ELF-1 (cell line): Measurements from ENCODE around the gene CENPB.
A peak's percentile ranks its signal among the peaks of the same experiment; 100 is the strongest.
"Not testable (repeated sequence)": the region's sequence is repeated elsewhere in the genome, so short reads cannot be mapped to it uniquely, and the experiment has no call there.

Experiments
- DNase-seq: peaks from one replicate; pipeline ENCODE4 v3.0.0-alpha.2; 2016; ENCODE audit warnings: low read depth, low spot score

CENPB gene

DNA sequence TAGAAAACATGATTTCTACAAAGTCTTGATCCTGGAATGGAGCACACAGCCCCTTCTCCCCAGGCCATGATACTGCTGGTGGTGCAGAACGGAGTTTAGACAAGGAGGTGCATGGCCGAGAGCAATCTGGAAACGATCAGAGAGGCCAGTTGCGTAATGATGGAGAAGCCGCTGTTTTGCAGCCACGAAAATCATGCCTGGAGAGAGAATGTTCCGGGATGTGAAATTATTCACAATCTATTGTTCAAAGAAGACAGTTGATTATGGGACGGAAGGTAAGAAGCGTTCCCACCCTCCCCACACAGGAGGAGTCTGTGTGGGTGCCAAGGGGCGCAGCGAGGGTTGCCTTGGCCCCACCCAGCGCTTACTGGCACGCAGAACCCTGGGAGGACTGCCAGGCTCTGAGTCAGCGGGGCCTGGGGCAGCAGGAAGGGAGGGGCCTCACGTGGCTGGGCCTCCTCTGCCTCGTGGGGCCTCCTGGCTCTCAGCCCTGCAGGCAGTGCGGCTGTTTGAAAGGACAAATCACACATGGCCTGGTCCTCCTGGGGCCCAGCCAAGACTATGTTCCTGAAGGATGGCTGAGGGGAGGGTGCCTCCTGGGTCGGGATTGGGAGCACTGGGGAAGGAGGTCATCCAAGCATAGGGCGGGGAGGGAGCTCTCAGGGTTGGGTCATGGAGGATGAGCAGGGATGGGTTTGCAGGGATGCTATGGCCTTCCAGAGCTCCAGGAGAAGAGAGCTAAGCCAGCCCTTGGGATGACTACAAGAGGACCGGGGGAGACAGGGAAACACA is 25.1 kb upstream of the CENPB start:
- peak; percentile 84 for DNase-seq

DNA sequence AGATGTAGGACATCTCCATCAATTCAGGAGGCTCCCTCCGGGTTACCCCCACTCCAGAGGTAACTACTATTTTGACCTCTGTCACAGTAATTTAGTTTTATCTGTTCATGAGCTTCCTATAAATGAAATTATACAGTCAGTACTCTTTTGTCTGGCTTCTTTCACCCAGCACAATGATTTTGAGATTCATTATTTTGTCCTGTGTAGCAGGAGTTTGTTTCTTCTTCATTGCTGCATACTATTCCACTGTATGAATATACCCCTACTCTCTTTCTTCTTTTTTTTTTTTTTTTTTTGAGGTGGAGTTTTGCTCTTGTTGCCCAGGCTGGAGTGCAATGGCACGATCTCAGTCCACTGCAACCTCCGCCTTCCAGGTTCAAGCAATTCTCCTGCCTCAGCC is 22.0 kb upstream of the CENPB start:
- no peak for DNase-seq

GRCh38 chr20:3804781-3805180 is 18.2 kb upstream of the CENPB start:
- DNase-seq: no peak

DNA sequence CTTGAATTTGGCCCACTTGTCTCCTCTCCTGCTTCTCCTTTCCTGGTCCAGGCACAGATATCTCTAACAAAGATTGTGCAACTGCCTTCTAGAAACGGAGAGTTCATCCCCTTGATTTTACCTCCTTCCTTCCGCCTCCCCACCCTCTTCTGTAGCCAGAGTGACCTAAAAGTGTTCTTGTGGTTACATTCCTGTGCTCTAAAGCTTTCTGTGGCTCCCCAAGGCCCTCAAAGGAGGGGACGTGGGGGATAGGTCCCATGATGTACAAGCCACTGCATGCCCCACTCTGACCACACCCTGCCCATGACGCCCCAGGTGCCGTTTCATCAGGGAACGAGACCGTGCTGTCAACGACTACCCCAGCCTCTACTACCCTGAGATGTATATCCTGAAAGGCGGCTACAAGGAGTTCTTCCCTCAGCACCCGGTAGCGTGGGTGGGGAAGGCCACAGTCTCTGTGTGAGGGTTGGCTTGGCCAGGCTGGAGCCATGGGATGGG is 17.8 kb upstream of the CENPB start:
- DNase-seq: no peak

DNA sequence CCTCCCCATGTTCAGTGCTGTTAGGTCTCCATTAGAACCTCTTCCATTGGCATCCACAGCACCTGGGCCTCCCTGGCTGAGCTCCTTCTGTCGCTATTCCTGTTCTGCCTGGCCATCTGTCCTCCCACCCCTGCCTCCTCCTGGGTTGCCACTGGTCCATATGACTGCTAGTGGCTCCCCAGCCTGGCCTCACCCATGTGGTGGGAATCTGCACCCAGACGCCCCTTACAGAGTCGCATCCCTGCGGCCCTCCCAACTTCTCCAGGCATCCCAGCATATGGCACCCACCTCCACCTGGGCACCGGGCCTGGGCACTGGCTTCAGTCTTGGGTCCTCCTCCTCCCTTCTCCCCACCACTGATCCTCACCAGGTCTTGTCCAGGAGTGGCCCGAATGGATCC is 17.3 kb upstream of the CENPB start:
- DNase-seq: no peak

DNA sequence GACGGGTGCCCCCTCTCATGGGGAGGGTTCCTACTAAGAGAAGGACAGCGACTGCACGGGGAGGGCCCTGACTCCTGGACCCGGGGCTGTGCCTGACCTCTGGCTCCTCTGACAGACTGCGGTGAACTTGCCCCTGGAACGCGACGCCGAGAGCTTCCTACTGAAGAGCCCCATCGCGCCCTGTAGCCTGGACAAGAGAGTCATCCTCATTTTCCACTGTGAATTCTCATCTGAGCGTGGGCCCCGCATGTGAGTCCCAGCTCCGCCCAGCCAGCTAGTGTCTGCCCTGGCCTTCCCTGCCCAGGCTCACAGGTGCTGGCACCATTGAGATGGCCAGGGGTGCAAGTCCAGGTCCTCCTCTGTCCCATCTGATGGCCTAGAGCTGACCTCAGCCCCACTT is 16.7 kb upstream of the CENPB start:
- DNase-seq: no peak

GRCh38 chr20:3802524-3803239 is 16.1 kb upstream of the CENPB start:
- no peak for DNase-seq

DNA sequence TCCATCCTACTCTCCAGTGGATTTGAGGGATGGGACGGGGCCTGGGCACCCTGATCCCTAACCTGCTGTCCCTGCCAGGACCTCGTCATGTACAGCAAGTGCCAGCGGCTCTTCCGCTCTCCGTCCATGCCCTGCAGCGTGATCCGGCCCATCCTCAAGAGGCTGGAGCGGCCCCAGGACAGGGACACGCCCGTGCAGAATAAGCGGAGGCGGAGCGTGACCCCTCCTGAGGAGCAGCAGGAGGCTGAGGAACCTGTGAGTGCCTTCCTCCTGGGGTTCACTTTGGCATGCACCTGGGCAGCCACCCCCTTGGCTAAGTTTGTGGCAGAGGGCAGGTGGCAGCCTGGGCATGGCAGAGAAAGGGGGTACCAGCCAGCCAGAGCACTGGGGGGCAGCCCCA is 15.3 kb upstream of the CENPB start:
- DNase-seq: no peak

- no peak for DNase-seq
Observed at GRCh38 chr20:3801299-3801698, 14.8 kb upstream of the CENPB start.

DNA sequence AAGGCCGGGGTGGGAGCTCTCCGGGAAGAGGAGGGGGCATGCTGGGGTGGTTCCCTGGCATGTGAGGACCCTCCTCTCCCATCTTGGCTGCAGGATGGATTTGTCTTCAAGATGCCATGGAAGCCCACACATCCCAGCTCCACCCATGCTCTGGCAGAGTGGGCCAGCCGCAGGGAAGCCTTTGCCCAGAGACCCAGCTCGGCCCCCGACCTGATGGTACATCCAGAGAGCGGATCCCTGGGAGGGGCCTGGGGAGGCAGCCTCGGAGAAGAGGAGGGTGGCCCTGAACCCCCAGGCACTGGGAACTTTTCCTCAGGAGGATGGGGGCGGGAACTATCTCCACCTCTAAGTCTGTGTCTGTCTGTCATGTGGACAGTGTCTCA is 14.3 kb upstream of the CENPB start:
- no peak for DNase-seq

- DNase-seq: peak; percentile 51
Observed at GRCh38 chr20:3800256-3800877, 13.8 kb upstream of the CENPB start.

GRCh38 chr20:3798908-3799248 is 12.3 kb upstream of the CENPB start:
- DNase-seq: no peak

DNA sequence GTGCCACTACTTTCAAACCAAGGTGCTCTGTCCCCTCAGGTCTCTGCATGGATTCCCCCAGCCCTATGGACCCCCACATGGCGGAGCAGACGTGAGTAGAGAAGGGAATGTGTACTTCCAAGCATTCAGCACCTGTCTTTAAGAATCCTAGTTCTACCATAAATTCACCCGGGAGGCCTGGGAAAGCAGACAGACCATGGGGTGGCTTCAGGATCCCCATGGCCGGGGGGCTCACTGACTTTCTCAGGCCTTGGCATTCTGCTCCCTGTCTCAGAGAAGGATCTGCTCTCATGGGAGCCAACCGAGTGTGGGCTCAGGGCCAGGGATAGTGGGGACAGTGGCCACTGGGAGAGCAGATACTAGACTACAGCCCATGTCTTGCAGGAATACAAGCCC is 11.8 kb upstream of the CENPB start:
- DNase-seq: no peak

DNA sequence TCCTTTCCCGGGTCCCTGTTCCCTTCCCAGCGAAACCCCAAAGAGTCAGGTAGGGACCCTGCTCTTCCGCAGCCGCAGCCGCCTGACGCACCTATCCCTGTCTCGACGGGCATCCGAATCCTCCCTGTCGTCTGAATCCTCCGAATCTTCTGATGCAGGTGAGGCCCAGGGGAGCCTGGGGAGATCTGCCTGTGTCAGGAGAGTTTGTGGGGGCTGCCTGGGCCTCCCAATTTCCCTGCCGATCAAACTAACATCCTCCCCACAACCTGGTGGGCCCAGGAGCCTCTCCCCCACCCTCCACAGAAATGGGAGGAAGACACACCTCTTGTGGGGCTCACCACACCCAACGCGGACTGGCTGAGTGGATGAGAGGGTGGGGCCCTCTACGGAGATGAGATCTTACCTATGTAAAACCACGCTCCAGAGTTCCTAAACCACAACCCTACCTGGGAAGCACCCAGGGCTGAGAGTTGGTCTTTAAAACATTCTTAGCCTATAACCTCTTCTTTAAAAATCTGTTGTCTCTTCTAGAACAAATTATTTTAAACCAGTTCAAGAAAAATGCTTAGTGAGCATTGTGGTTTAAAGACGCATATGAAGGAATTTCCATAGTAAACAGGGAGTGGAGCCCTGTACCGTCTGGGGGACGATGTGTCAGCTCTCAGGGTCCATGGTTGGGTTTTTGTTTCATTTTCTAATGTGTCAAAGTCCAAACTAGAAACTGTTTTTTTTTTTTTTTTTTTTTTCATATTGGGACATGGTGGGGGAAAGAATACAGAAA is 11.2 kb upstream of the CENPB start:
- no peak for DNase-seq

- no peak for DNase-seq
Observed at GRCh38 chr20:3797226-3797545, 10.6 kb upstream of the CENPB start.

GRCh38 chr20:3796477-3797225 is 10.1 kb upstream of the CENPB start:
- no peak for DNase-seq

GRCh38 chr20:3795511-3796468 is 9.2 kb upstream of the CENPB start, which contains the start of gene CDC25B:
Gene CDC25B (plus strand): TSS chr20:3796310. CDS start chr20:3796532, 222 bp downstream.
- DNase-seq: peak; percentile 94

DNA sequence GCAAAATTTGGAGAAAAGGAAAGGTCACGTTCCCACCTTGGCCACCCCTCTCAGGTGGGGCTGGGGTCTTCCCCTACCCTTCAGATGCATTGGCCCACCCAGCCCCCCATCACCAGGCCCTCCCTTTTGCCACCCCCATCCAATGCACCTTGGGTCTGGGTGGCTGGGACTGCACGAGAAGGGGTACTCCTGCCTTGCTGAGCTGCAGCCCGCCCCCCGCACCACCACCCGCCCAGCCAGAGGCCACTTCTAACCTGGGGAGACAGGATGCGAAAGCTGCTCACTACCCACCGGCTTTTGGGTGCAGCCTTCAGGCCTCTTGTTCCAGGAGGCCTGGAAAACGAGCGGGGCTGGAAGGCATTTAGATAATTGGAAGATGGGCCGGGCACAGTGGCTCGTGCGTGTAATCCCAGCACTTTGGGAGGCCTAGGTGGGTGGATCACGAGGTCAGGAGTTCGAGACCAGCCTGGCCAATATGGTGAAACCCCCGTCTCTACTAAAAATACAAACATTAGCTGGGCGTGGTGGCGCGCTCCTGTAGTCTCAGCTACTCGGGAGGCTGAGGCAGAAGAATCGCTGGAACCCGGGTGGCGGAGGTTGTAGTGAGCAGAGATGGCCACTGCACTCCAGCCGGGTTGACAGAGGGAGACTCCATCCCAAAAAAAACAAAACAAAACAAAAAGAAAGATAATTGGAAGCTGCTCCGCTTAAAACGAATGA is 8.3 kb upstream of the CENPB start:
- DNase-seq: no peak

DNA sequence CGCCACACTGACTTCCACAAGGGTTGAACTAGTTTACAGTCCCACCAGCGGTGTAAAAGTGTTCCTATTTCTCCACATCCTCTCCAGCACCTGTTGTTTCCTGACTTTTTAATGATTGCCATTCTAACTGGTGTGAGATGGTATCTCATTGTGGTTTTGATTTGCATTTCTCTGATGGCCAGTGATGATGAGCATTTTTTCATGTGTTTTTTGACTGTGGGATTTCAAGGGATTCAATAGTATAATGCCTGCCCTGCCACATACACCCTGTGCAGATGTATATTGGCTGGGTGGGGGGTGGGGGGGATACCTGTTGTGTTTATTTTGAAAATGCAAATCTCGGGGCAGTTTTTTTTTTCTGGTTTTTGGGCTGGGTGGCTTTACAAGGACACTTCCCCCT is 7.6 kb upstream of the CENPB start:
- not testable (repeated sequence) for DNase-seq
